Measurements from ENCODE around the gene SKIDA1.

GRCh38 chr10:21468086-21468485, 57.4 kb downstream of the SKIDA1 start:
- TF ChIP-seq CTCF (IDR thresholded peaks at IDR 0.05) = no peak
- TF ChIP-seq POLR2A (IDR thresholded peaks at IDR 0.05) = no peak
- TF ChIP-seq POLR2AphosphoS5 (IDR thresholded peaks at IDR 0.05) = no peak

All from stomach (tissue), 4 donors.